Left forelimb (tissue), 1 donor: ENCODE data around the gene FAM47A.

Source experiments
- DNase-seq: peaks from one replicate; pipeline ENCODE4 v3.0.0-alpha.2; 2018; ENCODE audit warnings: low spot score

Gene FAM47A

DNA sequence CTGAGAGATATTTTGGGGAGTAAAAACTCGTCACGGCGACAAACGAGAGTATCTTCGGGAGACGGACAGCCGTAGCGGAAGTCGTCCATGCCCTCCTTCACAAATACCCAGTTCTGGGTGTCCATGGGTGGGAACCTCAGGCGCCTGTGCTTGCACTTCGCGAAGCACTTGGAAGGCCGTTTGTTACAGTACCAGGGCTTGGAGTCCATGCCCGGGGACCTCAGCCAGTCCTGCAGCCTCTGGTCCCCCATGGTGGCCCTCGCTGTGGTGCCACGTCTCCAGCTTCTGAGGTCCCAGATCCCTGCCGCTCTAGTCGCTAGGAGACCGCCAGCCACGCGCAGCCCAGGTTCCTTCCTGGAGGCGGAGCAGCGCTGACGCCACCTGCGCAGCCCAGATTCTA, at the start of gene FAM47A:
FAM47A (minus strand) TSS at position 287 of the 400 bp plus-strand sequence; CDS start at position 251, 36 bp downstream.
- no peak for DNase-seq

DNA sequence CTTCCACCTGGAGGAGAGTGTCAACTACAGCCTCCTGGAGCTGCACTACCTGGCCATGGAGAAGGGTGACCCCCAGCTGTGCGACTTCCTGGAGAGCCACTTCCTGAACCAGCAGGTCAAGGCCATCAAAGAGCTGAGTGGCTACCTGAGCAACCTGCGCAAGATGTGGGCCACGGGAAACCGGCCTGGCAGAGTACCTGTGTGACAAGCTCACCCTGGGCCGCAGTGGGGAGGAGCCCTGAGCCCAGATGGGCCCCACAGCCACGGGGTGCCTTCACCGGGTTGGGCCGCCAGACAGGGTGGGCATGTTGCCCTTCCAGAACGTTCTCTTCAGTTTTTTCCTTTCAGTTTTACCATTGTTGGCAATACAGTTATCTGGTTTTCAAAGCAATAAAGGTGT, 15.2 kb upstream of the FAM47A start:
- no peak for DNase-seq

DNA sequence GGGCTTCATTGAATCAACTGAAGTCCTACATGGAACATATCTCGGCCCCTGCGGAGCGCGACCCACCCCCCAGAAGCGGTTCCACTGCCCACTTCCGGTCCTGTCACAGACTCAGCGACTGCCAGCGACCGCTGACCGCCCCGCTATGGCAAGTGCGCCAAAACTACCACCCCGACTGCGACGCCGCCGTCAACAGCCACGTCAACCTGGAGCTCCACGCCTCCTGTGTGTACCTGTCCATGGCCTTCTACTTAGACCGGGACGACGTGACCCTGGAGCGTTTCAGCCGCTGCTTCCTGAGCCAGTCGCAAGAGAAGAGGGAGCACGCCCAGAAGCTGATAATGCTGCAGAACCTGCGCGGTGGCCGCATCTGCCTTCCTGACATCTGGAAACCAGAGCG, 14.8 kb upstream of the FAM47A start:
- no peak for DNase-seq

DNA sequence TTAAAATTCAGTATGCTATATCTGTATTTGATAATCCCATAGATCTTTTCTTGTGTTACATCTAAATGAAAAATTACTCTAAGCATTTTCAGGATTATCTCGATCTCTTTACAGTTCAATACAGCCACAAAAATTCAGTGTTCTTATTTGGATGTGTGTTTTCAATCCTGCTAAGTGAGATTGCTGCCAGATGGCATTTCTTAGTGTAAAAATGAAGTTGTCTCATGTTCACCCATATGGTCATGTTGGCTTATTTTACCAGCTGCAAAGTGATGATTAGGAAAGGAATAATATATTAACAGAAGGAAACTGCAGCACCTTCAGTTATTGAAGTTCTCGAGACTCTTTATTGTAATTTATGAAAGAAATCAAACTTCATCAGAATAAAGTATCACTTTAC, 12.1 kb upstream of the FAM47A start:
- no peak for DNase-seq

DNA sequence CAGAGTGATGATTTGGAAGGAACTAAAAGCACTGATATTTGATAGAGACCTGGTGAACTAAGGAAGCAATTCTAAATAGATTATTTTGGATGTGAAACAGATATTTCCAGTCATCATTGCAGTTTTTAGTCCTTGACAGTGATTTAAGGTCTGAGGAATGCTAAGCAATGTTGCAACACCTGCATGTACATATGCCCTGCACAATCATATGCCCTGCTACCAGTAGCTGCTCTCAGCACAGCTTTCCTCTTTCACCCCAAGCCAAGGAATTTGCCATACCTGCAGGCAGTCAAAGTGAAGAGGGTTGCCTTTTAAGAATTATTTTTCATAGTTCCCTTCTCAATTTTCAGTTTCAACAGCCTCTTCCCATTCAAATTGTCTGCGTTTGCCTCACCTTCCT, 8.7 kb upstream of the FAM47A start:
- DNase-seq, result no peak

DNA sequence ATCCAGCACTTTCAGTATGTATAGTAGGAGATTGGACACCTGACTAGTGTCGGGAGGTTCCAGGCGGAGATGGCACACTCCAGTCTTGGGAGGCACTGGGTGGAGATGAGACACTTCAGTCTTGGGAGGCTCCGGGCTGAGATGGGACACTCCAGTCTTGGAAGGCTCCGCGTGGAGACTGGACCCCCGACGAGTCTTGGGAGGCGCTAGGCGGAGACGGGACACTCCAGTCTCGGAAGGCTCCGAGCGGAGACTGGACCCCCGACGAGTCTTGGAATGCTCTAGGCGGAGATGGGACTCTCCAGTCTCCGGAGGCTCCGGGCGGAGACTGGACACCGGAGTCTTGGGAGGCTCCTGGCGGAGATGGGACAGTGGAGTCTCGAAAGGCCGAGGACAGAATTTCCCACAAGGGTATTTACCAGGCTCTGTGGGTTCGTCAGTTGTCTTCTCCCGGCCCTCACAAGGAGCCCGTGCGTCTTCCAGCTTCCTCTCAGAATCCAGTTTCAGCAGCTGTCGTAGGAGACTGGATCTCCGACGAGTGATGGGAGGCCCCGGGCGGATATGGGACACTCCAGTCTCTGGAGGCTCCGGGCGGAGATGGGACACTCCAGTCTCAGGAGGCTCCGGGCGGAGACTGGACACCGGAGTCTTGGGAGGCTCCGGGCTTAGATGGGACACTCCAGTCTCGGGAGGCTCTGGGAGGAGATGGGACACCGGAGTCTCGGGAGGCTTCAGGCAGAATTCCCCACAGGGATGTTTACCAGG, 952 bp downstream of the FAM47A start:
- DNase-seq, result no peak

DNA sequence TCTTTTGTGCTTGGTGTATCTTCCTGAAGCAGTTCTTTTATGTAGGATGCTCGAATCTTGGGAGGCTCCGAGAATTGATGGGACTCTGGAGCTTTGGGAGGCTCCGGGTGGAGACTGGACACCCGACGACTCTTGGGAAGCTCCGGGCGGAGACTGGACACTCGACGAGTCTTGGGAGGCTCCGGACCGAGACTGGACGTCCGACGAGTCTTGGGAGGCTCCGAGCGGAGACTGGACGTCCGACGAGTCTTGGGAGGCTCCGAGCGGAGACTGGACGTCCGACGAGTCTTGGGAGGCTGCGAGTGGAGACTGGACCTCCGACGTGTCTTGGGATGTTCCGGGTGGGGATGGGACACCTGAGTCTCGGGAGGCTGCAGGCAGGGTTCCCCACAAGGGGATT, 1.6 kb downstream of the FAM47A start:
- no peak for DNase-seq

DNA sequence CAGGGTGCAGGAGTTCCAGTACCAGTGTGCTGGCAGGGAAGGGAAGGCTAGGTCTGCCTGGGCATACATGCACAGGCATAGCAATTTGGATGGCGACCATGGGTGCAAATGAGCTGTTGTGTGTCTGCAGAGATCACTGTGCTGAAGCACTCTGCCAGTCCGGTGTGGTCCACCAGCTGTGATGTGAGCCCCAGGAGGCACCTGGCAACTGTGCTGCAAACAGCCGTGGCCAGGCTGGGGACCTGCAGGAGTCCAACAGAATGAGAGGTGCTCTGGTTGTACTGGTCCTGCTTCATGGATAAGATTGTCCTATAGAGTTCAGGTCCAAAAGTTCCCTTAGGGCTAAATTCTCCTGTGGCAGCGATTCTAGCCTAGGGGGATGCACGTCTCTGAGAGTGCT, 6.1 kb downstream of the FAM47A start:
- DNase-seq, result no peak

DNA sequence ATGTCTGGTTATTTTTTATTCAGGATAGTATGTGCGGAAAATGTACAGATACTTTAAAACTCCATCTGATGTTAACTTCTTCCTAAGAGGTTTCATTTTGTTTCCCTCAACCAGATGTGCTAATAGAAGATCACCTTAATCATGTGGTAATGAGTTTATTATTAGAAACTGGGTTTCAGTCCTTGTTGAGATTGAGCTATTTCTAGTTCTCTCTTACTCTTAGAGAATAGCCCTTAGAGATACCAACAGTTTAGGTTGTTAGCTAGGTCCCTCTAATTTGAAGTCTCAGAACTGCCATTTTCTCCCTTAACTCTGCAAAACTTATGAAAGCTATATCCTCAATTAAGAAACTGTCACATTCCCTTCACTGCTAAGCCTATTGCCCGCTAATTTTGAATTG, 13.0 kb downstream of the FAM47A start:
- DNase-seq, result no peak

DNA sequence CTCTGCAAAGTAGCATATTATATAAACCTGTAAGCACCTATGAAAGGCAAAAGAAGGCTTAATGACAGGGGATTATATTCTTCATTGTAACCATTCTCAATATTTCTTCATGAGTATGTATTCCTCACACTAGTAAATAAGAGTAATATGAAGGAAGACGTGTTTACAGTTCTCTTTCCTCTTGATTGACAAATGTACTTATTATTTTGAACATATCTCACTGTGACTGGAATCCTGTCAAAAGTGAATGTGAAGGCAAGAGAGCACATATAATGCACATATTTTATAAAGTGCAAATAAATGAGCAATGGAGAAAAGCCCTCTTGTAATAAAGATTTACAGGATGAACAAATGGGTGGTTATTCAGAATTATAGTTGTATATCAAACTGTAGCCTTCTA, 19.7 kb downstream of the FAM47A start:
- DNase-seq, result no peak
